ENCODE results near the gene DLGAP3.

Gene DLGAP3

GRCh38 chr1:34904236-34905097 is 25.0 kb downstream of the DLGAP3 start:
- DNase-seq (ENCODE audit: low read depth) = no peak

- DNase-seq (ENCODE audit: low read depth) = no peak
Observed at GRCh38 chr1:34901919-34902318, 27.5 kb downstream of the DLGAP3 start.

- no peak for DNase-seq (ENCODE audit: low read depth)
Observed at GRCh38 chr1:34900775-34901502, 28.5 kb downstream of the DLGAP3 start.

- DNase-seq (ENCODE audit: low read depth) = no peak
Observed at GRCh38 chr1:34899906-34900305, 29.5 kb downstream of the DLGAP3 start.

GRCh38 chr1:34899471-34899870 is 30.0 kb downstream of the DLGAP3 start:
- no peak for DNase-seq (ENCODE audit: low read depth)

- no peak for DNase-seq (ENCODE audit: low read depth)
Observed at GRCh38 chr1:34898330-34898761, 31.1 kb downstream of the DLGAP3 start.

- DNase-seq (ENCODE audit: low read depth) = no peak
Observed at GRCh38 chr1:34896612-34897011, 32.8 kb downstream of the DLGAP3 start.

GRCh38 chr1:34889705-34890104 is 39.7 kb downstream of the DLGAP3 start:
- no peak for DNase-seq (ENCODE audit: low read depth)

GRCh38 chr1:34887593-34887992 is 41.9 kb downstream of the DLGAP3 start:
- no peak for DNase-seq (ENCODE audit: low read depth)

- DNase-seq (ENCODE audit: low read depth) = no peak
Observed at GRCh38 chr1:34885405-34886247, 43.8 kb downstream of the DLGAP3 start.

- no peak for DNase-seq (ENCODE audit: low read depth)
Observed at GRCh38 chr1:34884961-34885360, 44.5 kb downstream of the DLGAP3 start.

- DNase-seq (ENCODE audit: low read depth) = no peak
Observed at GRCh38 chr1:34884536-34884935, 44.9 kb downstream of the DLGAP3 start.

- DNase-seq (ENCODE audit: low read depth) = no peak
Observed at GRCh38 chr1:34879230-34879629, 50.2 kb downstream of the DLGAP3 start.

- DNase-seq (ENCODE audit: low read depth) = no peak
Observed at GRCh38 chr1:34876406-34876805, 53.0 kb downstream of the DLGAP3 start.

- no peak for DNase-seq (ENCODE audit: low read depth)
Observed at GRCh38 chr1:34874296-34874952, 55.0 kb downstream of the DLGAP3 start.

GRCh38 chr1:34872133-34872503 is 57.3 kb downstream of the DLGAP3 start:
- DNase-seq (ENCODE audit: low read depth) = no peak

- DNase-seq (ENCODE audit: low read depth) = no peak
Observed at GRCh38 chr1:34871443-34872132, 57.9 kb downstream of the DLGAP3 start.

- no peak for DNase-seq (ENCODE audit: low read depth)
Observed at GRCh38 chr1:34870395-34870794, 59.1 kb downstream of the DLGAP3 start.

GRCh38 chr1:34869760-34870159 is 59.7 kb downstream of the DLGAP3 start:
- no peak for DNase-seq (ENCODE audit: low read depth)

- DNase-seq (ENCODE audit: low read depth) = no peak
Observed at GRCh38 chr1:34868230-34869049, 61.0 kb downstream of the DLGAP3 start.

All from stimulated activated CD8-positive, alpha-beta memory T cell treated with anti-CD3 and anti-CD28 coated beads, Interleukin-15, amount 100 ng/mL, for 1 hour (primary cell).